Kidney epithelial cell (primary cell): ENCODE results near the gene NCS1. TPM values are rescaled to one million over a fixed set of nuclear protein-coding genes. Genes with fewer than 3 reads are reported as not detected.

Source experiments
- DNase-seq: peaks from one replicate; pipeline ENCODE4 v3.0.0-alpha.2; 2010; ENCODE audit warnings: low read depth
- H3K27me3 ChIP-seq: 2 replicates; pipeline ENCODE4 v1.6.0; 2011; ENCODE audit warnings: low read length; ENCODE audit not compliant: control insufficient read depth, insufficient read depth
- H3K36me3 ChIP-seq: 2 replicates; pipeline ENCODE4 v1.5.1; 2011; ENCODE audit warnings: low read length; ENCODE audit not compliant: control insufficient read depth, insufficient read depth
- H3K4me3 ChIP-seq: 2 replicates; pipeline ENCODE4 v1.5.1; 2011; ENCODE audit warnings: low read depth, mild to moderate bottlenecking, control low read depth, low read length
- total RNA-seq: library from RNA; depleted of rRNA; stranded (reverse); fragments of >200 nt; gene quantifications from 2 replicates; pipeline ENCODE4 v1.2.3, GENCODE V29; 2015
- TF ChIP-seq, protein P1 (sequence below): IDR thresholded peaks from 2 replicates; pipeline ENCODE4 v1.5.1; 2011; ENCODE audit warnings: mild to moderate bottlenecking, moderate library complexity, low read length, control low read depth, inconsistent platforms; ENCODE audit not compliant: insufficient read depth, poor library complexity, severe bottlenecking

The NCS1 gene
- total RNA-seq, 1 donor from 2014 or later: 69.2 TPM

DNA sequence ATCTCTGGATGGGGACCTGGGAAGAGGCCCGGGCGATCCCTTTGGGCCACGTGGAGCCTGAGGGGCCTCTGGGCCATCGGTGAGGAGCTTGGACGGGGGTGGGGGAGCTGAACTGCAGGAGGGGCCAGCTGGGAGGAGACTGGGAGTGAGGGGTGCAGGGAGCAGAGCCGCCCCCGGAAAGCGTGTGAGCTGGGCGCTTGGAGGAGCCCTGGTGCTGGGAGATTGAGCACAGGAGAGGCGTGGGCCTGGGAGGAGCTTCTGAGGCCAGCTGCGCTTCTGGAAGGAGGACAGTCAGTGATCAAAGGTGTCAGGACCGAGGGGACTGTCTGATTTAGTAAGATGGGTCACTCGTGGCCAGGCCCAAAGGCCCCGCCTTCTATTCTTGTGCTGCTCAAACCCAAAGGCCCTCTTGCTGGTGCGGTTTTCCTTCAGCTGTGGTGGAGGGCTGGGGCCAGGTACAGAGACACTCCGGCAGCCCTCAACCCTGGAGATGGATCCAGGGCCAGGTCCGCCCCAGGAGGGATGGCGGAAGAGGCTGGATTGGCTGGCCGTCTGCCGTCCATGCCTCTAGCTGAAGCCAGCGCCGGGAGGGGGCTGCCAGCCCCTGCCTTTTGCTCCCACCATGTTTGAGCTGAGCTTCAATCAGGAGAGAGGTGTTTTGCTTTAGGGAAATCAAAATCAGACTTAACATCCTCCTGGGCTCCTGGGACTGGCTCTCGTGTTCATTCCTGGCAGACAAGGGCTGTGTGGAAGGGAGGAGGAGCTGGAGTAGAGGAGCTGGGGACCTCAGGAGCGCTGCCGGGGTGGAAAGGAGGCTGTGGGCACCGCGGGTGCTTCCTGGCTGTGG is 21.6 kb downstream of the NCS1 start:
- TF ChIP-seq, protein P1, sequence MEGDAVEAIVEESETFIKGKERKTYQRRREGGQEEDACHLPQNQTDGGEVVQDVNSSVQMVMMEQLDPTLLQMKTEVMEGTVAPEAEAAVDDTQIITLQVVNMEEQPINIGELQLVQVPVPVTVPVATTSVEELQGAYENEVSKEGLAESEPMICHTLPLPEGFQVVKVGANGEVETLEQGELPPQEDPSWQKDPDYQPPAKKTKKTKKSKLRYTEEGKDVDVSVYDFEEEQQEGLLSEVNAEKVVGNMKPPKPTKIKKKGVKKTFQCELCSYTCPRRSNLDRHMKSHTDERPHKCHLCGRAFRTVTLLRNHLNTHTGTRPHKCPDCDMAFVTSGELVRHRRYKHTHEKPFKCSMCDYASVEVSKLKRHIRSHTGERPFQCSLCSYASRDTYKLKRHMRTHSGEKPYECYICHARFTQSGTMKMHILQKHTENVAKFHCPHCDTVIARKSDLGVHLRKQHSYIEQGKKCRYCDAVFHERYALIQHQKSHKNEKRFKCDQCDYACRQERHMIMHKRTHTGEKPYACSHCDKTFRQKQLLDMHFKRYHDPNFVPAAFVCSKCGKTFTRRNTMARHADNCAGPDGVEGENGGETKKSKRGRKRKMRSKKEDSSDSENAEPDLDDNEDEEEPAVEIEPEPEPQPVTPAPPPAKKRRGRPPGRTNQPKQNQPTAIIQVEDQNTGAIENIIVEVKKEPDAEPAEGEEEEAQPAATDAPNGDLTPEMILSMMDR: no peak
- no peaks in the 10 kb centered on the region for H3K27me3 ChIP-seq
- no peak overlapping the region for H3K4me3 ChIP-seq
- no peak for DNase-seq
- H3K36me3 ChIP-seq: no peaks in the 10 kb centered on the region

DNA sequence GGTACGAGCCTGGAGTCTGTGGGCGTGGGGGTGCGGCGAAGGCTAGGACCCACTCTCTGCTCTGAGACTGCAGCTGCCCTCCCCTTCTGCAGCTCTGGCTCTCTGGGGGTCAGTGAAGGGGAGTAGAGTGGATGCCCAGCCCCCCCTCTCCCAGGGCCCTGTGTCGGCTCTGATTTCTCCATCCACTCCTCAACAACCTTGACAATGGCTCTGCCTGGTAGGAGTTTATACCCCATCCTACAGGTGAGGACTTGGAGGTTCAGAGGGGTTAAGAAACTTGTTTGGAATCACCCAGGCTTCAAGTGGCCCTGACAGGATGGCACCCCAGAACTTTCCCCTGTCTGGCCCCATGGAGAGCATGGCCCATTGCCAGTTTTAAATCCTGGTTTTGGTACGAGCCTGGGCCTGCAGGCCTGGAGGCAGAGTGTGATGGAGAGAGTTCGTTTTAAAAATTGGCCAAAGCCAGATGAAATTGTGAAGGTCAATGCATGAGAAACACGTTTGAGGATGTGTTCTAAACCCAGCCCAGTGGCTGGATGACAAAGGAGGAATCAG is 22.3 kb downstream of the NCS1 start:
- Histone ChIP-seq H3K36me3 (no peaks in the 10 kb centered on the region), H3K4me3 (no peak overlapping the region), H3K27me3 (no peaks in the 10 kb centered on the region)
- TF ChIP-seq, protein P1: no peak
- no peak for DNase-seq

DNA sequence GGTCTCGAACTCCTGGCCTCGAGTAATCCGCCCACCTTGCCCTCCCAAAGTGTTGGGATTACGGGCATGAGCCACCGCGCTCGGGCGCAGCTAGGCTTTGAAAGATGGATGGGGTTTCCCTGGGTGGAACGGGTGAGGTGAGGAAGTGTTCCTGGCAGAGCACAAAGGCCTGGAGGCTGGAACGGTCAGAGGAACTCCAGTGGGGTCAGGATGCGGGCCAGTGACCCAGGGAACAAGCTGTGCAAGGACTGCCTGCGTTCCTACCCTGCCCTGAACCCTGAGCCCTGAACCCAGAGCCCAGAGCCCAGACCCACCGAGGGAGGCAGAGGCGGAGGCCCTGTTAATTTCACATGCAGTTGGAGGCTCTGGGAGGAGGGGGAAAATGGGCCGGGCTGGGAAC is 23.4 kb downstream of the NCS1 start:
- no peak for DNase-seq
- Histone ChIP-seq H3K27me3 (no peaks in the 10 kb centered on the region), H3K4me3 (no peak overlapping the region), H3K36me3 (no peaks in the 10 kb centered on the region)
- TF ChIP-seq, protein P1: no peak

DNA sequence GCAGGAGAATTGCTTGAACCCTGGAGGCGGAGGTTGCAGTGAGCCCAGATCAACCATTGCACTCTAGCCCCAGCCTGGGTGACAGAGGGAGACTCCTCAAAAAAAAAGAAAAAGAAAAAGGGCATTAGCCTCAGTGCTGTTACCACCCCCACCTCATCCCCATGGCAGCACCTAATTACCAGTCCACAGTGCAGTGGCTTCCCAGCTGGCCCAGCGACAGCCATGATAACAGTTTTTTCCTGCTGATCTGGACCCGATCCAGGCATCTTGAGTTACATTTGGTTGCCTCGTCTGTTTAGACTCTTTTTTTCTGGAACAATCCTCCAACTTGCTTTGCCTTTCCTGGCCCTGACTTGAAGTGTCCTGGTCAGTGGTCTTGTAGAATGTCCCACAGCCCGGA is 24.4 kb downstream of the NCS1 start:
- TF ChIP-seq, protein P1: no peak
- H3K36me3 ChIP-seq: no peaks in the 10 kb centered on the region
- DNase-seq: no peak

DNA sequence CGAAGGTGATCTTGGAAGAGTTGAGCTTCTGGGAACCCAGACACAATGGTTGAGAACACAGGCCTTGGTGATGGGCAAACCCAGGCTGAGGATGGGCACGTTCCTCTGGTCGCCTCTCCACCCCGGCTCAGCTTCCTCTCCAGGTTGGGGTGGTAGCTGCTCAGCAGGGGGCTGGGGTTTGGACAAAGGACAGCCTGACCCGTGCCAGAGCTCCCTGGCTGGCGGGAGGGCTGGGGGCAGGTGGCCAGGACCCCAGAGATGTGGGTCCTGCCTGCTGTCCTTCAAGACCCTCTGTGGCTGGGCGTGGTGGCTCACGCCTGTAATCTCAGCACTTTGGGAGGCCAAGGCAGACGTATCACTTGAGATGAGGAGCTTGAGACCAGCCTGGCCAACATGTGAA is 25.2 kb downstream of the NCS1 start:
- H3K4me3 ChIP-seq: no peak overlapping the region
- DNase-seq: no peak
- H3K27me3 ChIP-seq: no peaks in the 10 kb centered on the region
- TF ChIP-seq, protein P1: no peak
- no peaks in the 10 kb centered on the region for H3K36me3 ChIP-seq

More for the DNA sequence above, 24.4 kb downstream of the NCS1 start:
- no peak overlapping the region for H3K4me3 ChIP-seq
- no peaks in the 10 kb centered on the region for H3K27me3 ChIP-seq
